Neural cell (in vitro differentiated cells): Measurements from ENCODE around the gene B9D1. TPM values are rescaled to one million over a fixed set of nuclear protein-coding genes. Genes with fewer than 3 reads are reported as not detected.

Experiments
- H2AFZ ChIP-seq: fragments of 200-600, 300-800 bp; sonication (generic), shearing (Covaris generic); 2 replicates; pipeline ENCODE4 v1.6.0; 2014; ENCODE audit warnings: low read depth, mild to moderate bottlenecking, antibody characterized with exemption, low read length, moderate library complexity
- H3F3A ChIP-seq: fragments of 200-600 bp; shearing (Covaris generic); 2 replicates; pipeline ENCODE4 v1.6.1; 2016; ENCODE audit warnings: mild to moderate bottlenecking, moderate library complexity, mixed read lengths, antibody characterized with exemption, low read length; ENCODE audit not compliant: insufficient read depth, poor library complexity, severe bottlenecking
- H3K27ac ChIP-seq: fragments of 200-600, 300-800 bp; sonication (generic), shearing (Covaris generic); 2 replicates; pipeline ENCODE4 v1.5.1; 2014; ENCODE audit warnings: mild to moderate bottlenecking, low read length, moderate library complexity
- H3K27me3 ChIP-seq: fragments of 300-800, 200-600 bp; sonication (generic), shearing (Covaris generic); 2 replicates; pipeline ENCODE4 v1.6.0; 2014; ENCODE audit warnings: mild to moderate bottlenecking, low read depth, low read length, moderate library complexity; ENCODE audit not compliant: insufficient read depth
- H3K36me3 ChIP-seq: fragments of 300-800, 200-600 bp; sonication (generic), shearing (Covaris generic); 2 replicates; pipeline ENCODE4 v1.5.1; 2014; ENCODE audit warnings: mild to moderate bottlenecking, antibody characterized with exemption, low read length, moderate library complexity; ENCODE audit not compliant: insufficient read depth
- H3K4me2 ChIP-seq: fragments of 300-800, 200-600 bp; sonication (generic), shearing (Covaris generic); 2 replicates; pipeline ENCODE4 v1.6.0; 2014; ENCODE audit warnings: mild to moderate bottlenecking, low read length
- H3K4me3 ChIP-seq: fragments of 300-800, 200-600 bp; sonication (generic), shearing (Covaris generic); 2 replicates; pipeline ENCODE4 v1.5.1; 2014; ENCODE audit warnings: mild to moderate bottlenecking, low read length, moderate library complexity
- H3K79me2 ChIP-seq: fragments of 200-600 bp; shearing (Covaris generic); replicated peaks from 2 replicates; pipeline ENCODE4 v1.6.0; 2014; ENCODE audit warnings: mild to moderate bottlenecking, low read length, moderate library complexity; ENCODE audit not compliant: insufficient read depth
- H3K9ac ChIP-seq: fragments of 300-800, 200-600 bp; sonication (generic), shearing (Covaris generic); 2 replicates; pipeline ENCODE4 v1.6.1; 2016; ENCODE audit warnings: mild to moderate bottlenecking, low read length, mixed read lengths
- H3K9me2 ChIP-seq: fragments of 200-600 bp; shearing (Covaris generic); 2 replicates; pipeline ENCODE4 v1.6.1; 2016; ENCODE audit warnings: mild to moderate bottlenecking, low read length, mixed read lengths; ENCODE audit not compliant: insufficient read depth
- H3K9me3 ChIP-seq: fragments of 200-600, 300-800 bp; sonication (generic), shearing (Covaris generic); 2 replicates; pipeline ENCODE4 v1.6.1; 2016; ENCODE audit warnings: mild to moderate bottlenecking, mixed run types, low read length, moderate library complexity, mixed read lengths
- H4K20me1 ChIP-seq: fragments of 200-600 bp; shearing (Covaris generic); 2 replicates; pipeline ENCODE4 v1.6.1; 2016; ENCODE audit warnings: mild to moderate bottlenecking, mixed run types; ENCODE audit not compliant: insufficient read depth
- CTCF ChIP-seq: fragments of 450-650 bp; IDR thresholded peaks from 2 replicates; pipeline ENCODE4 v1.5.1; 2014; ENCODE audit warnings: antibody characterized with exemption, mild to moderate bottlenecking, moderate library complexity; ENCODE audit not compliant: poor library complexity, severe bottlenecking
- EP300 ChIP-seq: fragments of 450-650 bp; conservative IDR thresholded peaks from 2 replicates; pipeline ENCODE4 v1.6.1; 2014; ENCODE audit warnings: antibody characterized with exemption, mild to moderate bottlenecking, moderate library complexity; ENCODE audit not compliant: poor library complexity, severe bottlenecking
- EZH2 ChIP-seq: fragments of 200-600, 300-800 bp; shearing (Covaris generic), sonication (generic); IDR thresholded peaks from 2 replicates; pipeline ENCODE4 v1.6.1; 2014; ENCODE audit warnings: antibody characterized with exemption, low read length, borderline replicate concordance, mild to moderate bottlenecking; ENCODE audit not compliant: insufficient read depth, poor library complexity, severe bottlenecking
- MXI1 ChIP-seq: fragments of 450-650 bp; conservative IDR thresholded peaks from 2 replicates; pipeline ENCODE4 v1.6.1; 2014; ENCODE audit warnings: antibody characterized with exemption, mild to moderate bottlenecking; ENCODE audit not compliant: poor library complexity, severe bottlenecking
- POLR2AphosphoS5 ChIP-seq: IDR thresholded peaks from 2 replicates; pipeline ENCODE4 v1.6.1; 2012
- RAD21 ChIP-seq: fragments of 450-650 bp; conservative IDR thresholded peaks from 2 replicates; pipeline ENCODE4 v1.6.1; 2014; ENCODE audit warnings: antibody characterized with exemption, mild to moderate bottlenecking, moderate library complexity
- REST ChIP-seq: IDR thresholded peaks from 2 replicates; pipeline ENCODE4 v1.6.1; 2012; ENCODE audit warnings: borderline replicate concordance
- SMC3 ChIP-seq: fragments of 450-650 bp; conservative IDR thresholded peaks from 2 replicates; pipeline ENCODE4 v1.6.1; 2014; ENCODE audit warnings: antibody characterized with exemption, mild to moderate bottlenecking, moderate library complexity; ENCODE audit not compliant: poor library complexity
- TAF1 ChIP-seq: IDR thresholded peaks from 2 replicates; pipeline ENCODE4 v1.6.1; 2012; ENCODE audit warnings: low read depth
- polyA plus RNA-seq: library from polyadenylated mRNA; depleted of rRNA; stranded (reverse); fragments of >200 nt; gene quantifications from 2 replicates; pipeline ENCODE4 v1.2.3, GENCODE V29; 2014

Gene B9D1
- polyA plus RNA-seq, 1 donor from 2014 or later, result 32.0 TPM

DNA sequence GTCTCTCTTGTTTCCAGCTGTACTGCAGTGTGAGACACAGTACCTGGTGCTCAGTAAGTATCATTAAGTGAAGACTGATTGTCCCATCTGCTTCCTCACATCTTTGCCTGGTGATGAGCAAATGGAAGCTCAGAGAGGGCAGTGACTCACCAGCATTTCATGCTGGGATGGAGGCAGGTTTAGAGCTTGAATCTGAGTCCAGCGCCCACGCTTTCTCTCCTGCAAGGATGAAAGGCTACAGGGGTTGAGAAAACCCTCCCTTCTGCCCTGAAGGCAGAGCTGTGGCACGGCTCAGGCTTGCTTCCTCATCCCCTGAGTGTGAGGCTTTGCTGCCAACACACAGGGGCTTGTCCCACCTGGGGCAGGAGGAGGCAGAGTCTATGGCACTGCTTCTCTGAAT is 47.0 kb upstream of the B9D1 start:
- Histone ChIP-seq H3K27ac (no peak overlapping the region), H3K9me3 (no peaks in the 10 kb centered on the region), H2AFZ (no peak overlapping the region), H3K9me2 (no peaks in the 10 kb centered on the region), H3K4me2 (no peak overlapping the region), H3K9ac (no peak overlapping the region), H3K79me2 (no peaks in the 10 kb centered on the region), H3K4me3 (no peak overlapping the region), H3K27me3 (no peaks in the 10 kb centered on the region), H4K20me1 (no peaks in the 10 kb centered on the region), H3K36me3 (no peaks in the 10 kb centered on the region), H3F3A (no peaks in the 10 kb centered on the region)
- TF ChIP-seq EP300, result no peak

DNA sequence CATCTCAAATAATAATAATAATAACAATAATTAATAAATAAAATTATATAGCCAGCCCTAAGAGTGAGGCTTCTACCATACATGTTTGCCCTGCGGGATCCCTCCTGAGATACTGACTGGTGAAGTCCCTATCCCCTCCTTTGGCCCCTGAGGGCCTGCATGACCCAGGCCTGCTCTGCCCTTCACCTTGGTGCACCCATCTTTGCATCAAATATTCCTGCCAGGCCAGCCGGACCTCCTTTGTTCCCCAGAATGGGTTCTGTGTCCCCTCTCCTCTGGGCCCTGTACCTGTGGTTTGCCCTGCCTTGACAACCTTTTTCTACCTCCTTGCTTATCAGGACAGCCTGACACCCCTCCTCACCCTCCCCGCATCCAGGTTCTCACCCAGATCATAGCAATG is 46.5 kb upstream of the B9D1 start:
- no peak overlapping the region for H3K4me2 ChIP-seq
- H2AFZ ChIP-seq, result no peak overlapping the region
- H3K9ac ChIP-seq, result no peak overlapping the region

More for the DNA sequence above, 46.5 kb upstream of the B9D1 start:
- no peaks in the 10 kb centered on the region for H3K36me3 ChIP-seq
- H3K79me2 ChIP-seq, result no peaks in the 10 kb centered on the region
- H3F3A ChIP-seq, result no peaks in the 10 kb centered on the region
- no peaks in the 10 kb centered on the region for H3K27me3 ChIP-seq
- no peaks in the 10 kb centered on the region for H3K9me3 ChIP-seq
- H3K9me2 ChIP-seq, result no peaks in the 10 kb centered on the region
- TF ChIP-seq POLR2AphosphoS5 (no peak), REST (no peak), RAD21 (no peak), EZH2 (no peak), MXI1 (no peak), CTCF (no peak), EP300 (no peak), SMC3 (no peak), TAF1 (no peak)
- no peak overlapping the region for H3K4me3 ChIP-seq
- H4K20me1 ChIP-seq, result no peaks in the 10 kb centered on the region
- no peak overlapping the region for H3K27ac ChIP-seq
